C4-2B (cell line): ENCODE results near the gene PARP1.

Experiments
- CTCF ChIP-seq: fragments of 450-650 bp; conservative IDR thresholded peaks from 2 replicates; pipeline ENCODE4 v1.5.1; 2017; ENCODE audit warnings: mild to moderate bottlenecking
- ZFX ChIP-seq: fragments of 450-650 bp; IDR thresholded peaks from 2 replicates; pipeline ENCODE4 v1.6.1; 2017

DNA sequence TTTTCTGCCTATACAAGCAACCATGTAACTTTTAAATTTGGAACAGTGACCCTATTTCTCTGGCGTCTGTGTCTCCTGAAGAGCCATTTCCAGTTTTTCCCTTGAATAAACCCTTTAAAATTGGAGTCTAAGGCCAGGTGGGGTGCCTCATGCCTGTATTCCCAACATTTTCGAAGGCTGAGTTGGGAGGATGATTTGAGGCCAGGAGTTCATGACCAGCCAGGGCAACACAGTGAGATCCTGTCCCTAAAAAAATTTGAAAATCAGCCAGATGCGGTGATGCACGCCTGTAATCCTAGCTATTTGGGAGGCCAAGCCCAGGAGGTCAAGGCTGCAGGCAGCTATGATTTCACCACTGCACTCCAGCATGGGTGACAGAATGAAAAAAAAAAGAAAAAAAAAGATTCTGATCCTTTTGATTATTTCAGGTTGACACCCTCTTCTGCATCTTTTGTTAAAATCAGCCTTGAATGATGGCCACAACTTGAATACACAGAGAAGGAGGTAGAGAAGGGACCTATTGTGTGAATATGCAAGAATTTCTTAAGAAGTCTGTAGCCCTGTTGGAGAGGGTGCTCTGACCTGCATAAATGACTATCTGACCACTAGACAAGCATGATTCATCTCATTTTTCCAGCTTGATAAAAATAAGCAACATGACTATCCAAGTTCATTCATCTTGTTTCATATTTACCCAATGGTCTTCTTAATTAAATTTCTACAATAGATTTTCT is 40.2 kb upstream of the PARP1 start:
- TF ChIP-seq CTCF (no peak), ZFX (no peak)
